ENCODE data around the gene RNF141.

DNA sequence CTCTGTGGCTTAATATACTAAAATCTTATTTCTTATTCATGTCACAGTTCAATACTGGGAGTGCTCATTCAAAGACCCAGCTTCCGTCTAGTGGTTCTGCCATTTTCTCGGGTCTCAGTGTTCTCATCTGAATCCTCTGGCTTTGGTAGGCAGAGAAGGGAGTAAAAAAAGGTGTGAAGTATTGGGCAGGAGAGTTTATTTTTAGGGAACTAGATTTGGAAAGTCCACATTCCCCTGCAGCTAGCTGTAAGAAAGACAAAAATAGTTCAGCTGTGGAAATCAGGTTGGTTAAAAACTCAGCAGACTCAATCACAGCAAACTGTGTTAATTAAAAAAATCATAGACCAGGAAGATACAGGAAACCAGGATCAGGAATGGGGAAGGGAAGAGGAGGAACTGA is 31.5 kb upstream of the RNF141 start:
- TF ChIP-seq, protein P1, sequence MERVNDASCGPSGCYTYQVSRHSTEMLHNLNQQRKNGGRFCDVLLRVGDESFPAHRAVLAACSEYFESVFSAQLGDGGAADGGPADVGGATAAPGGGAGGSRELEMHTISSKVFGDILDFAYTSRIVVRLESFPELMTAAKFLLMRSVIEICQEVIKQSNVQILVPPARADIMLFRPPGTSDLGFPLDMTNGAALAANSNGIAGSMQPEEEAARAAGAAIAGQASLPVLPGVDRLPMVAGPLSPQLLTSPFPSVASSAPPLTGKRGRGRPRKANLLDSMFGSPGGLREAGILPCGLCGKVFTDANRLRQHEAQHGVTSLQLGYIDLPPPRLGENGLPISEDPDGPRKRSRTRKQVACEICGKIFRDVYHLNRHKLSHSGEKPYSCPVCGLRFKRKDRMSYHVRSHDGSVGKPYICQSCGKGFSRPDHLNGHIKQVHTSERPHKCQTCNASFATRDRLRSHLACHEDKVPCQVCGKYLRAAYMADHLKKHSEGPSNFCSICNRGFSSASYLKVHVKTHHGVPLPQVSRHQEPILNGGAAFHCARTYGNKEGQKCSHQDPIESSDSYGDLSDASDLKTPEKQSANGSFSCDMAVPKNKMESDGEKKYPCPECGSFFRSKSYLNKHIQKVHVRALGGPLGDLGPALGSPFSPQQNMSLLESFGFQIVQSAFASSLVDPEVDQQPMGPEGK (CRISPR knock-in tag; IDR thresholded peaks at IDR 0.05; ENCODE audit: borderline replicate concordance), result no peak
- TF ChIP-seq ZFP30 (CRISPR knock-in tag; IDR thresholded peaks at IDR 0.05) (no peak), GLIS3 (CRISPR knock-in tag; IDR thresholded peaks at IDR 0.05) (no peak)
